HG03135 (cell line): ENCODE data around the gene TSPAN33.
"Not testable (repeated sequence)": the region's sequence is repeated elsewhere in the genome, so short reads cannot be mapped to it uniquely, and the experiment has no call there.

ENCODE experiments used
- ATAC-seq: cut with Tn5 transposase; IDR thresholded peaks from one replicate; pipeline ENCODE4 v1.9.1; 2021; ENCODE audit warnings: mild to moderate bottlenecking, moderate library complexity; ENCODE audit not compliant: unreplicated experiment

TSPAN33 gene, protein sequence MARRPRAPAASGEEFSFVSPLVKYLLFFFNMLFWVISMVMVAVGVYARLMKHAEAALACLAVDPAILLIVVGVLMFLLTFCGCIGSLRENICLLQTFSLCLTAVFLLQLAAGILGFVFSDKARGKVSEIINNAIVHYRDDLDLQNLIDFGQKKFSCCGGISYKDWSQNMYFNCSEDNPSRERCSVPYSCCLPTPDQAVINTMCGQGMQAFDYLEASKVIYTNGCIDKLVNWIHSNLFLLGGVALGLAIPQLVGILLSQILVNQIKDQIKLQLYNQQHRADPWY

DNA sequence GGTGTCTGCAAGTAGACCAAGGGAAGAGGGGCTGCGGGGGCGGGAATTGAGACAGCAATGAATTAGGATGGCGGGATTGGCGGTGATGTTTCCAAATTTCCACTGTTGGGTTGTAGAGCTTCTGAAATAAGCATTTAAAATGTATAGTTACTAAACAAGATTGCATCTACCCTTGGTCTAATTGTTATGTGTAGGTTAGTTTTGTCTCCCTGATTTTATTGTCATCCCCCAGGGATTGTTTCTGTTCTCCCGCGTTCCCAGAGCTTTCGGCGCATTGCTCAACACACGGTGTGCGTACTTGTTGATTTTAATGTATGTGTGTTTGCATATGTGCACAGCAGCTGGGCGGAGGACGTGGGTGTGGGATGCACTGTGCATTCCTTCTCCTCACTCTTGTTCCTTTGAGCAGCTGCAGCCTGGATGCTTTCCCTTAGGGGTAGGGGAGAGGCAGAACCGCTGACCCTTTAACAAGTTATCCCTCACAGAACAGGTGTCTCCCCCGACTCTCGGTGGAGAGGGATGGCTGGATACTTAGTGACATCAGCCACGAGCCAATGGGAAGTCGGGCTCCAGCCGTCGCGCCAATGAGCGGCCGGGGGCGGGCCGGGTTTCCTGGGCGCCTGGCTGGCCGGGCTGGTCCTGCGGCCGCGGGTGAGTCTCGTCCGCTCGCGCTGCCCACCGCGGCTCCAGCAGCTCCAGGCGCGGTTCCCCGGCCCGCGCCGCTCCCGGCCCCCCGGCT is at the start of gene TSPAN33:
Gene TSPAN33, plus strand, starts transcription at position 613 of the 739 bp plus-strand sequence. CDS start 274 bp downstream, outside the sequence.
- ATAC-seq, result peak; percentile 67

DNA sequence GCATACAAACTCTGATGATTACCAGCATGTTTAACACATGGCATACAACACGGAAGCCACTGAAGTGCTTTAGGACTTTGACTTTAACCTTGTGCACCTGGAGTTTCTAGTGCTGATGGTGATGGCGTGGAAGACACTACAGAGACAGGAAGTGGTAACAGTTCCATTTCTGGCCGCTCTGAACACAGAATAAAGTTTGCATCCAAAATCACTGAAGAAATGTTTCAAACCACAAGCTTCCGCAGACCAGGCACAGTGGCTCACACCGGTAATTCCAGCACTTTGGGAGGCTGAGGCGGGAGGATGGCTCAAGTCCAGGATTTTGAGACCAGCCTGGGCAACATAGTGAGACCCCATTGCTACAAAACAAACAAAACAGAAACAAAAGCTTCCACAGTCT is 49.2 kb upstream of the TSPAN33 start:
- peak; percentile 76 for ATAC-seq

DNA sequence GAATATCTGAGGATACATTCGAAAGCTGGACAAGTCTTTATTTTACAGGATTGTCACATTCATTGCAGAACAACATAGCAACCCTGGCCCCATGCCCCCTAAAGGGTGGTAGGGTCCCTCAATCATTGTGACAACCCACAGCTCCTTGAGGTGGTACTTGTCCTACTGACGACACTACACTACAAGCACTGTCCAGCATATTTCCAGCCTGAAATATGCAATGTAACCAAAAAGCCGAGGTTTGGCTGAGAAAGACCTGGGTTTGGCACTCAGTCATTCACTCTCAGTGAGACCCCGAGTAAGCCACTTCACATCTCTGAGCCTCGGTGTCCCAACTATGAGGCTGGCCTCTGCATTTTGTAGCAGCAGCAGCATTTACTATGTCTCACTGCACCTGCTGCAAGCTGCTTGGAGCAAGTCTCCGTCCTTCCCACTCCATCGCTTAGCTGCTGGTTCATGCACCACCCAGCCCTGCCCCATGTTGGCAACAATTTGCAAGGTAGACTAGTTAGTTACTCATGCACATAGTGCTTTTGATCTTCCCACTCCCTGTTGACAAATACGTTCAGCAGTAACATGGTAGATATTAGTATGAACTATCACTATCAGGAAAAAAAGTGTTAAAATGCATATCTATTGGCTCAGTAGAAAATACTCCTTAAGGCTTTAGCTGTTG is 46.0 kb upstream of the TSPAN33 start:
- ATAC-seq, result no peak

DNA sequence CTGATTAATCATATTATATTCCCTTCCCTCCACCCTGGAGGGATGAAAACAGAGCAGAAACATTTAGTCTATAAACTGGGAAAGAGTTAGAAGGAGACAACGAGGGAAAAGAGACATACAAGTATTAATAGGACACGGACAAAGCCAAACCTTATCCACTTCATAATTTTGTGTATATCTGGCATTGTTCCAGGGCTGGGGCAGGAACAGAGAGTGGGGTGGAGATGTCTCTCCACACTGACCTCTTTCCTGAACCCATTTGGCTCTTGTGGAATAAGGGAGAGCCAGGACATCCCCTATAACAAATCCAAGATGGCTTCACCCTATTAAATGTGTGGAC is 43.7 kb upstream of the TSPAN33 start:
- ATAC-seq, result no peak

DNA sequence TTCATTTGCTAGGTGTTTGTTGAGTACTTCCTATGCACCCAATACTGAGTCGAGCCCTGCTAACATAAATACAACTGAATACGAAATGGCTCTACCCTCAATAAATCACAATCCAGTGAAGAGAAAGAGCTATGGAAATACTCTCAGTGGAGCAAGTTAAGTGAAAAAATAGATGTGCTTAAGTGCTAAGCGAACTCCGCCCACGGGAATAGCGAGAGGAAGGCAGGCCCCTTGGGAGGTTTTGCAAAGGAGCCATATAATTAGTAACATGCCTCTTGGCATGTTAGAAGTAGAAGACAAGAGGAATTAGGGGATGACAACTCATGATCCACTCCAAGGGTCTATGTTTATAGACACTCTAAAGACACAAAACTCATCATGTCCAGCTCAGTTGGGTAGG is 42.8 kb upstream of the TSPAN33 start:
- no peak for ATAC-seq

DNA sequence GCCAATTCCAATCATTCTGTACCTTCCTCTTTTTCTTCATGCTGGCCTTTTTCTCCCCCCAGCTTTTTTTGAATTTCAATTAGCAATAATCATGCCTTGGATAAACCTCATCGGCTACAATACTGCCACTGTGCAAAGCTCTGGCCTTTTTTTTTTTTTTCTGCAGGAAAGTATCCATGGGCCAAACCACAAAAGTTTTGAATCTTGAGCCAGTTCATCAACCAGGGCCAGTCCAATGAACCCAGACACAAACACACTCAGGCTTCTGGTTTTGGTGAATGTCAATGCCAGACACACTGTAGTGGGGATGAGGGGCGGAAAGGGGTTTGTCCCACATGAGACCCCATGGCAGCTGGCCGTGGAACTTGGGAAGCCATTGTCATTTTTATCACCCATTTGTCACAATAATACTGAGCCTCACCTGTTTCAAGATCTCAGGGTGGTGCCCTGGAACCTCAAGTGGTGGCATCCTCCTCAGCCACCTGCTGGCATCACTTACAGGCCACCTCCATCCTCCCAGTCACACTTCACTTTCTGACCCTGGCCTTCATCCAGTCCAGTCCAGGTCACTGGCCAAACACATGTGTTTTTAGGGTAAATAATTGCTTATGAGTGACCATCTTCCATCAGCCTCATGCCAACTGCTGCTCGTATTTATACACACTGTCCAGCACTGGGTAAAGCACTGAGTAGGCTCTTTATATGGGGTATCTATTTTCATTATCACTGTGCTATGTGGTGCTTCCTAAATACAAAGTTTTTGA is 40.8 kb upstream of the TSPAN33 start:
- no peak for ATAC-seq

DNA sequence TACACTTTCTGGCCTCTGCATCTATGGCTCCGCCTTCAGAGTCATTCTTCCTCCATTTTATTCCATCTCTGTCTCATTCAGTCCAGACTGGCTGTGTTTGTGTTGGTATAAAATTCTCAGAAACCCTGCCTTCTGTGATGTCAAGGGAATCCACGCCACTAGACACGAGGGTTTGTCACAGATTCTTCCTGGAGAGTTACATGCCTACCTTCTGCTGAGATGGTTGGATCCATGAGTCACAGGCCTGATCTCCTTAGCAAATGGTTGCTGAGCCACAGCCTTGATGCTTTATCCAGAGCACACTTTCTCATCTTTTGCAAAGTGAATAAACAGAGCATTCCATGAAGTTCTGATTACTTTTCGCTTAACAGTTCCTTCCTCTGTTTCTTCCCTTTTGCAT is 35.9 kb upstream of the TSPAN33 start:
- ATAC-seq, result no peak

DNA sequence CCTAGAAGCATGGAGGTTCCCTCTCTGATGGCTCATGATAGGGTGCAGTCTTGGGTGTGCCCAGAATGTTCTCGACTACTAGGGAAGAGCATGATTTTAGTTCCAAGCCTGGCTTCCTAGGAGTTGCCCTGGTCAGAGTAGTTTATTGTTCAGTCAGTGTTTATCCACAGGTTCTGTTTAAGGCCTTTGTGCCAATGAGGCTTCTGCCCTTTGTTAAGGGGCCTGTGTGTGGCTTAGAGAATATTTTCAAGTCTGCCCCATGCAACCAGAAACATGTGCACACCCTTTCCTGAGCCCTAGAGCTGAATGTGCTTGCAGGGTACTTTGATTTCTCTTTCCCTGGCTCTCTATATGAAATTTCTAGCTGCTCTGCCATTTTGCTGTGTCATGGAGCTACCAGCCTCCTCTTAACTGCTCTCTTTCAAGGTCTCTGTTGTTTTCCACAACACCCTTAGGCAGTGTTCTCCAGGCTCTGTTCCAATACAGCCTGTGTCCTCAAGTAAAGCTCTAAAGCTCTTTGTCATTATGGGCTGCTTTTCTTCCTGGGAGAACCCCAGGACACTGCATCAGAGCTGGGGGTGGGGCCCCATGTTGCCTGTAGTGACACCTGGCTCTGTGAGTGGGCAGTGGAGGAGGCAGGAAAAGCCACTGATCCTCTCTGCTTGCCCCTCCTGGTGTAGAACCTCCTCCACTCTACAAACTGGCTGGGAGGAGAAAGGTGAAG is 34.1 kb upstream of the TSPAN33 start:
- no peak for ATAC-seq

DNA sequence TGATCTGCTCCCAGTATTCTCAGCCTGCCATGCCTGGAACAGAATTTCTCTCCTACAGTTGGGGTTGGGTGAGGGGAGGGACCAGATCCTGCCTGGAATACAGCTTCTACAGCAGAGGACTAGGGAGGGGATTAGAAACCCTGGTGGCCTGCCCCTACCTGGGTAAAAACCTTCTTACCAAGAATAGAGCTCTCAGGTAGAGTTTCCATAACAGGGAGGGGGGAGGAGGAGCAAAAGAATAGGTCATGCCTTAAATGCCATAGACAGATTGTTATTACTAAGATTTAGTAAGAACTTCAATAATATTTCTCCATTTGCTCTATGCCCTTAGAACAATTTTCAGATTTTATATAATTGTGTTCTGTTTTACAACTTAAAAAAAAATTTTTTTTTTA is 33.5 kb upstream of the TSPAN33 start:
- ATAC-seq, result no peak

DNA sequence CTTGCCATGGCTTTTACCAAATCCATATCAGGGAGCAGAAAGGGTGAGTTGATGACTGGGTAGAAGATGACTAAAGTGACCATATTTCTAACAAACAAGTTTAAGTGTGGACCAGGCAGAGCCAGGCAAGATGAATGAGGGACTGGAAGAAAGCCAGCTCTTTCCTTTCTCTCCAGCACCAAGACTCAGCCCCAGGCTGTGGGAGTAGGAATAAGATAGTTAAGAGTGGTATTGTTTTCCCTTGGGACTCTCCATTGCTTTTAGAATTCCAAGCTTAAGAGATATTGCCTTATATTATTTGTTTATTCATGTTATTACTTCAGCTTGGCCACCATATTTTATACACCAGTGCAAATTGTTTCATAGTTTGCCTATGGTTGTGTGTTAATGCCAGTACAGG is 28.8 kb upstream of the TSPAN33 start:
- no peak for ATAC-seq

DNA sequence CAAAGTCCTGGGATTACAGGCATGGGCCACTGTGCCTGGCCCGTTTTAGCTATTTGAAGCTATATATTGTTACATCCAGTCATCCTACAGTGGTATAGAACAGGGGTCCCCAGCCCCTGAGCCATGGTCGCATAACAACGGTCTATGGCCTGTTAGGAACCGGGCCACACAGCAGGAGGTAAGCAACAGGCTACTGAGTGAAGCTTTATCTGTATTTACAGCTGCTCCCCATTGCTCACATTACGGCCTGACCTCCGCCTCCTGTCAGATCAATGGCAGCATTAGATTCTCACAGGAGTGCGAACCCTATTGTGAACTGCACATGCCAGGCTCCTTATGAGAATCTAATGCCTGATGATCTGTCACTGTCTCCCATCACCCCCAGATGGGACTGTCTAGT is 26.3 kb upstream of the TSPAN33 start:
- ATAC-seq, result no peak

DNA sequence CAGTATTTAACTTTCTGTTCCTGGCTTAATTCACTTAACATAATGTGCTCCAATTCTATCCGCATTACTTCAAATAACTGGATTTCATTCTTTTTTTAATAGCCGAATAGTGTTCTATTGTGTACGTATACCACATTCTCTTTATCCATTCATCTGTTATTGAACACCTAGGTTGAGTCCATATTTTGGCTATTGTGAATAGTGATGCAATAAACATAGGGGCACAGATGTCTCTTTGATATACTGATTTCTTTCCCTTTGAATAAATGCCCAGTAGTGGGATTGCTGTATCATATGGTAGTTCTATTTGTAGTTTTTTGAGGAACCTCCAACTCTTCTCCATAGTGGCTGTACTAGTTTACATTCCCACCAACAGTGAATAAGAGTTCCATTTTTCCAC is 25.5 kb upstream of the TSPAN33 start:
- no peak for ATAC-seq

DNA sequence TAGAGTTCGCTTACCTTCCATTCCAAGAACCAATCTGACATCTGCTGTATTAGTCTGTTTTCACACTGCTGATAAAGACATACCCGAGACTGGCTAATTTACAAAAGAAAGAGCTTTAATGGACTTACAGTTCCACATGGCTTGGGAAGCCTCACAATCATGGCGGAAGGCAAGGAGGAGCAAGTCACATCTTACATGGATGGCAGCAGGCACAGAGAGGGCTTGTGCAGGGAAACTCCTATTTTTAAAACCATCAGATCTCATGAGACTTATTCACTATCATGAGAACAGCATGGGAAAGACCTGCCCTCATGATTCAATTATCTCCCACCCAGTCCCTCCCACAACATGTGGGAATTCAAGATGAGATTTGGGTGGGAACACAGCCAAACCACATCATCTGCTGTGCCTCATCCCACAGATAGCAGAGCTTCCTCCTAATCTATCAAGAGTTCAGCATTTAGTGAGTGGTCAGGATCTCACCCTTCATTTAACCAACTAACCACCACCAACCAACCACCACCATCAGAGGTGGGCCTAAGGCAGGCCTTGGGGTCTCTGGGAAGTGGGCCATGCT is 22.9 kb upstream of the TSPAN33 start:
- ATAC-seq, result not testable (repeated sequence)

DNA sequence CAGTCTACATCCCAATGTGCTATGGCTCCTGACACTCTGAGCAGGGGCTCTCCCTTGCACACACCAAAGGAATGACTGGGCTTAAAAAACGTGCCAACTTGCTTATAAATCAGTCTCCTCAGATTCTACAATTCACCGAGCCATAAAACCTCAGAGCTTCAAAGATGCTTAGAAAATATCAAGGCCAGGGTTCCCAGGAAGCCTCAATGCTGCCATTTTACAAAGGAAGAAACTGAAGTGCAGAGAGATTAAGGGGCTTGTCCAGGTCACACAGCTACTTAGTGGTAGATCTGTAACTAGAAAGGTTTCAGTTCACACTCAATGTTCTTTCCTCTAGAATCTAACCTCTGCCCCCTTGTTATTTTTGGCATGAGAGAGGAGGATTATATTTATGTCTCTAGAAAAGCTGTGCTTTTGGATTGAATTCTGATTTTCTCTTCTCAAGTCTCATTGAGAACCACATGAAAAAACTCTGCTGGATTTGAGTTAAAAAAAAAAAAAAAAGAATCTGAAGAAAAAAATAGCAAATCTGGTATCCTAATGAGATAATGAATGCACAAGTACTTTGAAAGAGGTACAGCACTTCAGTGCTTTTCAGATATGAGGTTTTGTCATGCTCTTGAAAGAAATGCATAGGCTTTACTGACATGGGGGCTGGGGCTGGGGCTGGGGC is 22.3 kb upstream of the TSPAN33 start:
- ATAC-seq, result peak; percentile 49

DNA sequence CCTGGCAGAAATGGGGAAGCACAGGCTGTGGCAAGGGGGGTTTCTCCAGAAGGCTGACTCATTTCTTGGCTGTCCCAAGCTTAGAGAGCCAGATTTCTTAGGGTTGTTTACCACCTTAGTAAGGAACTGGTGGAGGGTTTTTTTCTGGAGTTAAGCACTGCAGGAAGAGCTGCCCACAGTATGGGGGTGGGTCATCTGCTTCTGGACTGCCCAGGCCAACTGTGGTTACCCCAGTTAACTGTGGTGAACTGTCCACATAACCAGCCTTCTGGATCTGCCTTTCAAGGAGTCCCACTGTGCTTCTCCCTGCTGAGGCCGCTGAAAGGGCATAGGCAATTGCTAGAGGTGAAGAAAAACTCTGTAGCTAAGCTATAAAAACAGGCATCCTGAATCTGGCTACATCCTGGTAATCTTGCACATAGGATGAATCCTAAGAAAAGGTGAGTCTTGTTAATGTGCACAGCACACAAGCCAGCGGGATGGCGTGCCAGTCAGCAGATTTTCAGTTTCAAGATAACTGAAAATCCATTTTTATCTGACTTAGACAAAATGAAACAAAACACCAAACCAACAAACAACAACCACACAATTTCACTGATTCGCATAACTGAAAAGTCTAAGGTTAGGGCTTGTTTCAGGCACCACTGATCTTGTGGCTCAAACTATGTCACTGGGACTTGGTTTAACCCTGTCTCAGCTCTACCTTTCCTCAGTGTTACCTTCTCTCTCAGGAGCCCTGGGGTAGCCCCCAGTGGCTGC is 21.6 kb upstream of the TSPAN33 start:
- ATAC-seq, result peak; percentile 62

DNA sequence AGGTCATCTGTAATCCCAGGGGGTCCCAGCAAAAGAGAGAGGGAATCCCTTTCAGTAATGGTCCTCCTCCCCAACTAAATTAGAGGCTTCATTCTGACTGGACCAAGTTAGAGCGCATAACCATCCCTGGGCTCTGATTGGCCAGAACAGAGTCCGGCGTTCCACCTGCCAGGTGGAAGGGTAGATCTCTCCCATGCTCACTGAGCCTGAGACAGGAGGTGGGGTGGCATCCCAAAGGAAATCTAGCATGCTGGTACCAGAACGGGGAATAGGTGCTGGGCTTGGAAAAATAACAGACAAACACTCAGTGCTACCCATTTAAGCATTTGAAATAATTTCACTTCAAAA is 21.0 kb upstream of the TSPAN33 start:
- no peak for ATAC-seq

DNA sequence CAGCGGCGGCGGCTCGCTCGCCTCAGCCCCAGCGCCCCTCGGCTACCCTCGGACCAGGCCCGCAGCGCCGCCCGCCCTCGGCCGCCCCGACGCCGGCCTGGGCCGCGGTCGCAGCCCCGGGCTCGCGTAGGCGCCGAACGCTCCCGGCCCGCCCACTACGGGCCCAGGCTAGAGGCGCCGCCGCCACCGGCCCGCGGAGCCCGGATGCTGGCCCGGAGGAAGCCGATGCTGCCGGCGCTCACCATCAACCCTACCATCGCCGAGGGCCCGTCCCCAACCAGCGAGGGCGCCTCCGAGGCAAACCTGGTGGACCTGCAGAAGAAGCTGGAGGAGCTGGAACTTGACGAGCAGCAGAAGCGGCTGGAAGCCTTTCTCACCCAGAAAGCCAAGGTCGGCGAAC is 18.2 kb upstream of the TSPAN33 start:
- no peak for ATAC-seq

DNA sequence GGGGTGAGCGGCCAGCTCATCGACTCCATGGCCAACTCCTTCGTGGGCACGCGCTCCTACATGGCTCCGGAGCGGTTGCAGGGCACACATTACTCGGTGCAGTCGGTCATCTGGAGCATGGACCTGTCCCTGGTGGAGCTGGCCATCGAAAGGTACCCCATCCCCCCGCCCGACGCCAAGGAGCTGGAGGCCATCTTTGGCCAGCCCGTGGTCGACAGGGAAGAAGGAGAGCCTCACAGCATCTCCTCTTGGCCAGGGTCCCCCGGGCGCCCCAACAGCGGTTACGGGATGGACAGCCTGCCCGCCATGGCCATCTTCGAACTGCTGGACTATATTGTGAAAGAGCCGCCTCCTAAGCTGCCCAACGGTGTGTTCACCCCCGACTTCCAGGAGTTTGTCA is 17.4 kb upstream of the TSPAN33 start:
- no peak for ATAC-seq

DNA sequence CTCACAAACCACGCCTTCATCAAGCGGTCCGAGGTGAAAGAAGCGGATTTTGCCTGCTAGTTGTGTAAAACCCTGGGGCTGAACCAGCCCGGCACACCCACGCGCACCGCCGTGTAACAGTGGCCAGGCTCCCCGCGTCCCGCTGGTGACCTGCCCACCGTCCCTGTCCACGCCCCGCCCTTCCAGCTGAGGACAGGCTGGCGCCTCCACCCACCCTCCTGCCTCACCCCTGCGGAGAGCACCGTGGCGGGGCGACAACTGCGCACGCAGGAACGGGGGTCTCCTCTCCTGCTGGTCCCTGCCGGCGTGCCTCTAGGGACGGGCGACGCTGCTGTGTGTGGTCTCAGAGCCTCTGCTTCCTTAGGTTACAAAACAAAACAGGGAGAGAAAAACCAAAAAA is 16.9 kb upstream of the TSPAN33 start:
- ATAC-seq, result no peak
